AG10803 (cell line): Measurements from ENCODE around the gene RUBCN.

Experiments used
- DNase-seq: peaks from one replicate; pipeline ENCODE4 v3.0.0; 2010; ENCODE audit warnings: low read depth
- H3K4me3 ChIP-seq: 2 replicates; pipeline ENCODE4 v1.5.1; 2011; ENCODE audit warnings: mild to moderate bottlenecking, low read length, control low read depth
- CTCF ChIP-seq: conservative IDR thresholded peaks from 2 replicates; pipeline ENCODE4 v1.5.1; 2011; ENCODE audit warnings: mild to moderate bottlenecking, low read length, control low read depth, inconsistent platforms

Gene RUBCN

GRCh38 chr3:197700095-197700494 is 36.6 kb downstream of the RUBCN start:
- DNase-seq = no peak
- H3K4me3 ChIP-seq = no peak overlapping the region
- no peak for TF ChIP-seq CTCF

GRCh38 chr3:197697355-197697754 is 39.3 kb downstream of the RUBCN start:
- no peak for TF ChIP-seq CTCF
- no peak for DNase-seq
- no peak overlapping the region for H3K4me3 ChIP-seq

GRCh38 chr3:197694251-197694650 is 42.5 kb downstream of the RUBCN start:
- no peak for DNase-seq
- TF ChIP-seq CTCF = no peak
- no peak overlapping the region for H3K4me3 ChIP-seq

GRCh38 chr3:197692641-197693040 is 44.1 kb downstream of the RUBCN start:
- peak; percentile 66 for DNase-seq
- H3K4me3 ChIP-seq = no peak overlapping the region
- TF ChIP-seq CTCF = no peak

- no peak for DNase-seq
- TF ChIP-seq CTCF = no peak
Measured at GRCh38 chr3:197690754-197691153, 46.0 kb downstream of the RUBCN start.

GRCh38 chr3:197687570-197687969 is 49.1 kb downstream of the RUBCN start:
- H3K4me3 ChIP-seq = no peak overlapping the region
- no peak for TF ChIP-seq CTCF
- no peak for DNase-seq

More at GRCh38 chr3:197690754-197691153, 46.0 kb downstream of the RUBCN start:
- H3K4me3 ChIP-seq = no peak overlapping the region

- no peak for TF ChIP-seq CTCF
- DNase-seq = no peak
Measured at GRCh38 chr3:197686899-197687298, 49.8 kb downstream of the RUBCN start.

More at GRCh38 chr3:197686899-197687298, 49.8 kb downstream of the RUBCN start:
- no peak overlapping the region for H3K4me3 ChIP-seq
